ENCODE data around the gene TUBE1.
"Not testable (repeated sequence)": the region's sequence is repeated elsewhere in the genome, so short reads cannot be mapped to it uniquely, and the experiment has no call there.

Gene TUBE1

GRCh38 chr6:112087136-112087911 is at the start of gene TUBE1, which contains the start of gene FAM229B:
TUBE1 (minus strand) TSS chr6:112087482; CDS start chr6:112087434, 48 bp downstream.
FAM229B (plus strand) TSS chr6:112087591; CDS start chr6:112099284, 11,693 bp downstream.
- peak; percentile 96 for DNase-seq

- DNase-seq = no peak
Measured at GRCh38 chr6:112130878-112131277, 43.6 kb upstream of the TUBE1 start.

GRCh38 chr6:112128208-112128607 is 40.9 kb upstream of the TUBE1 start:
- no peak for DNase-seq

- DNase-seq = no peak
Measured at GRCh38 chr6:112123982-112124381, 36.7 kb upstream of the TUBE1 start.

GRCh38 chr6:112122756-112123155 is 35.5 kb upstream of the TUBE1 start:
- no peak for DNase-seq

GRCh38 chr6:112118034-112118433 is 30.8 kb upstream of the TUBE1 start:
- no peak for DNase-seq

GRCh38 chr6:112117554-112117953 is 30.3 kb upstream of the TUBE1 start:
- DNase-seq = no peak

GRCh38 chr6:112116221-112116620 is 28.9 kb upstream of the TUBE1 start:
- DNase-seq = no peak

- DNase-seq = peak; percentile 7
Measured at GRCh38 chr6:112114577-112115223, 27.4 kb upstream of the TUBE1 start.

GRCh38 chr6:112113918-112114317 is 26.6 kb upstream of the TUBE1 start:
- no peak for DNase-seq

GRCh38 chr6:112113431-112113830 is 26.1 kb upstream of the TUBE1 start:
- DNase-seq = no peak

- no peak for DNase-seq
Measured at GRCh38 chr6:112109262-112109661, 22.0 kb upstream of the TUBE1 start.

- no peak for DNase-seq
Measured at GRCh38 chr6:112106562-112106961, 19.3 kb upstream of the TUBE1 start.

GRCh38 chr6:112106026-112106425 is 18.7 kb upstream of the TUBE1 start:
- not testable (repeated sequence) for DNase-seq

- DNase-seq = no peak
Measured at GRCh38 chr6:112100561-112100960, 13.3 kb upstream of the TUBE1 start.

GRCh38 chr6:112096901-112097300 is 9.6 kb upstream of the TUBE1 start:
- DNase-seq = no peak

- DNase-seq = no peak
Measured at GRCh38 chr6:112087916-112088315, 634 bp upstream of the TUBE1 start.

GRCh38 chr6:112086744-112087135 is 542 bp downstream of the TUBE1 start:
- peak; percentile 60 for DNase-seq

- no peak for DNase-seq
Measured at GRCh38 chr6:112085286-112086065, 1.8 kb downstream of the TUBE1 start.

GRCh38 chr6:112081569-112081968 is 5.7 kb downstream of the TUBE1 start:
- DNase-seq = no peak

GRCh38 chr6:112066606-112067005 is 20.7 kb downstream of the TUBE1 start:
- DNase-seq = no peak

- DNase-seq = no peak
Measured at GRCh38 chr6:112065426-112065986, 21.8 kb downstream of the TUBE1 start.

GRCh38 chr6:112062966-112063365 is 24.3 kb downstream of the TUBE1 start:
- no peak for DNase-seq
